Smooth muscle cell (in vitro differentiated cells): ENCODE results near the gene MUC5AC. TPM values are rescaled to one million over a fixed set of nuclear protein-coding genes. Genes with fewer than 3 reads are reported as not detected.

Source experiments
- DNase-seq: peaks from one replicate; lab custom pipeline; 2025; ENCODE audit not compliant: unreplicated experiment; lab: John Stamatoyannopoulos, UW
- H2AFZ ChIP-seq: fragments of 200-600 bp; sonication (generic); 2 replicates; pipeline ENCODE4 v1.6.0; 2016; ENCODE audit warnings: antibody characterized with exemption, low read depth, mild to moderate bottlenecking
- H3F3A ChIP-seq: fragments of 200-600 bp; sonication (generic); 2 replicates; pipeline ENCODE4 v1.6.0; 2017; ENCODE audit warnings: antibody characterized with exemption, low read depth
- H3K27ac ChIP-seq: fragments of 200-600 bp; sonication (generic); 2 replicates; pipeline ENCODE4 v1.5.1; 2016; ENCODE audit warnings: low read depth, mild to moderate bottlenecking
- H3K27me3 ChIP-seq: fragments of 200-600 bp; sonication (generic); 2 replicates; pipeline ENCODE4 v1.6.1; 2016; ENCODE audit warnings: low read depth, mild to moderate bottlenecking
- H3K36me3 ChIP-seq: fragments of 200-600 bp; sonication (generic); 2 replicates; pipeline ENCODE4 v1.5.1; 2016; ENCODE audit warnings: low read depth
- H3K4me1 ChIP-seq: fragments of 200-600 bp; sonication (generic); 2 replicates; pipeline ENCODE4 v1.5.1; 2016; ENCODE audit warnings: low read depth
- H3K4me2 ChIP-seq: fragments of 200-600 bp; sonication (generic); 2 replicates; pipeline ENCODE4 v1.6.0; 2016; ENCODE audit warnings: mild to moderate bottlenecking
- H3K4me3 ChIP-seq: fragments of 200-600 bp; sonication (generic); 2 replicates; pipeline ENCODE4 v1.5.1; 2016; ENCODE audit warnings: mild to moderate bottlenecking
- H3K79me2 ChIP-seq: fragments of 200-600 bp; sonication (generic); 2 replicates; pipeline ENCODE4 v1.6.0; 2016; ENCODE audit warnings: low read depth, mild to moderate bottlenecking
- H3K9ac ChIP-seq: fragments of 200-600 bp; sonication (generic); 2 replicates; pipeline ENCODE4 v1.6.0; 2016; ENCODE audit warnings: low read depth
- H3K9me3 ChIP-seq: fragments of 200-600 bp; sonication (generic); replicated peaks from 2 replicates; pipeline ENCODE4 v1.5.1; 2016; ENCODE audit warnings: low read depth
- H4K20me1 ChIP-seq: fragments of 200-600 bp; sonication (generic); 2 replicates; pipeline ENCODE4 v1.6.0; 2016; ENCODE audit warnings: low read depth
- WGBS: methylation state at CpG from one replicate; pipeline ENCODE4 v1.1.7; 2016; ENCODE audit warnings: low lambda C conversion rate; 5-methylcytosine and 5-hydroxymethylcytosine counted together
- polyA plus RNA-seq: library from polyadenylated mRNA; unstranded; fragments of >200 nt; fragmentation: Nextera tagmentation; extraction: Ambion mirVana; gene quantifications from 2 replicates; pipeline ENCODE4 v1.2.1, GENCODE V29; 2016
- total RNA-seq: library from RNA; depleted of rRNA; stranded (reverse); fragments of >200 nt; gene quantifications from 2 replicates; pipeline ENCODE4 v1.2.3, GENCODE V29; 2014
- TF ChIP-seq, protein P1 (sequence below): fragments of 200-600 bp; sonication (generic); IDR thresholded peaks from 2 replicates; pipeline ENCODE4 v1.5.1; 2017; ENCODE audit warnings: borderline replicate concordance, mild to moderate bottlenecking, antibody characterized with exemption; ENCODE audit not compliant: insufficient read depth, poor library complexity, severe bottlenecking

MUC5AC gene
- total and polyA plus RNA-seq, 2 experiments from 2014 or later, result not detected

DNA sequence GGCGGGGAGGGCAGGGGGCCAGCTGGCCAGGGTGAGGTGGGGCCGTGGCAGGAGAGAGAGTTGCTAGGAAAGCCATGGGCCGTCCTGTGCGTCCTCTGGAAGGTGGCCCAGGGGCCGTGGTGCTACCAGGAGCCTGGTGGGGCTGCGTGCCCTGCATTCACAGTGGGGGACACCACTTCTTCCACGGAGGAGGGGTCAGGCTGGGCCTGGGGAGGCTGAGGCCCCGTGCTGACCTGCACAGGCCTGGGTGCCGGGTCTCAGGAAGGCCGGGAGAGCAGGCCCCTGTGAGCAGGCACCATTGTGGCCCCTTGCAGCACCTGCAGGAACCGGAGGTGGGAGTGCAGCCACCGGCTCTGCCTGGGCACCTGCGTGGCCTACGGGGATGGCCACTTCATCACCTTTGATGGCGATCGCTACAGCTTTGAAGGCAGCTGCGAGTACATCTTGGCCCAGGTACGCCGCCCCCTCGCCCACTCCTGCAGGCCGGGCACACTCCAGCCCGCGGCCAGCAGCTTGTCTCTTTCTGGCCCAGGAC lies 77.1 kb downstream of the MUC5AC start:
- Histone ChIP-seq H3K27me3 (no peaks in the 10 kb centered on the region), H3K4me3 (no peak overlapping the region), H3K4me1 (no peaks in the 10 kb centered on the region), H3K9me3 (no peaks in the 10 kb centered on the region), H3K9ac (no peak overlapping the region), H3K4me2 (no peak overlapping the region), H3K27ac (no peak overlapping the region), H3F3A (no peaks in the 10 kb centered on the region), H3K36me3 (no peaks in the 10 kb centered on the region), H3K79me2 (no peaks in the 10 kb centered on the region), H2AFZ (no peak overlapping the region), H4K20me1 (no peaks in the 10 kb centered on the region)
- TF ChIP-seq, protein P1, sequence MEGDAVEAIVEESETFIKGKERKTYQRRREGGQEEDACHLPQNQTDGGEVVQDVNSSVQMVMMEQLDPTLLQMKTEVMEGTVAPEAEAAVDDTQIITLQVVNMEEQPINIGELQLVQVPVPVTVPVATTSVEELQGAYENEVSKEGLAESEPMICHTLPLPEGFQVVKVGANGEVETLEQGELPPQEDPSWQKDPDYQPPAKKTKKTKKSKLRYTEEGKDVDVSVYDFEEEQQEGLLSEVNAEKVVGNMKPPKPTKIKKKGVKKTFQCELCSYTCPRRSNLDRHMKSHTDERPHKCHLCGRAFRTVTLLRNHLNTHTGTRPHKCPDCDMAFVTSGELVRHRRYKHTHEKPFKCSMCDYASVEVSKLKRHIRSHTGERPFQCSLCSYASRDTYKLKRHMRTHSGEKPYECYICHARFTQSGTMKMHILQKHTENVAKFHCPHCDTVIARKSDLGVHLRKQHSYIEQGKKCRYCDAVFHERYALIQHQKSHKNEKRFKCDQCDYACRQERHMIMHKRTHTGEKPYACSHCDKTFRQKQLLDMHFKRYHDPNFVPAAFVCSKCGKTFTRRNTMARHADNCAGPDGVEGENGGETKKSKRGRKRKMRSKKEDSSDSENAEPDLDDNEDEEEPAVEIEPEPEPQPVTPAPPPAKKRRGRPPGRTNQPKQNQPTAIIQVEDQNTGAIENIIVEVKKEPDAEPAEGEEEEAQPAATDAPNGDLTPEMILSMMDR, result no peak
- no peak for DNase-seq
- whole genome bisulfite sequencing, result 94% methylated on average over 20 of the region's 23 CpGs

DNA sequence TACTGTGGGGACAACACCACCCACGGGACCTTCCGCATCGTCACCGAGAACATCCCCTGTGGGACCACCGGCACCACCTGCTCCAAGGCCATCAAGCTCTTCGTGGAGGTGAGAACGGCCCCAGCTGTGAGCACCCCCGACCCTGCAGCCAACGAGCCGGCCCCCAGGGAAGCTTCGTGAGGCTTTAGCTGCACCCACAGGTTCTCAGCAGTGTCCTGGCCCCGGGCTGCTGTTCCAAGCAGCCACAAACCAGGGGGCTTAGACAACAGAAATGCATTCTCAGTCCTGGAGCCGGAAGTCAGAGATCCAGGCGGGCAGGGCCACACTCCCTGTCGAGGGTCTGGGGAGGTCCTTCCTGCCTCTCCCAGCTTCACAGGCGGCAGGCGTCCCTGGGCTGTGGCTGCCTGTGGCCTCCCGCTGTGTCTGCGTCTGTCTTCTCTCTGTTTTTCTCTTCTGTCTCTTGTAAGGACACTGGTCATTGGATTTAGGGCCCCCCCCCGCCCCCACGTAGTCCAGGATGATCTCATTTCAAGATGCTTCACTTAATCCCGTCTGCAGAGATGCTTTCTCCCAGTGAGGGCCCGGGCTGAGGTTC lies 77.7 kb downstream of the MUC5AC start:
- TF ChIP-seq, protein P1, result no peak
- Histone ChIP-seq H3K27me3 (no peaks in the 10 kb centered on the region), H3K9me3 (no peaks in the 10 kb centered on the region), H3K4me2 (no peak overlapping the region), H3F3A (no peaks in the 10 kb centered on the region), H3K4me3 (no peak overlapping the region), H4K20me1 (no peaks in the 10 kb centered on the region), H3K9ac (no peak overlapping the region), H3K36me3 (no peaks in the 10 kb centered on the region), H3K27ac (no peak overlapping the region), H3K79me2 (no peaks in the 10 kb centered on the region), H3K4me1 (no peaks in the 10 kb centered on the region), H2AFZ (no peak overlapping the region)
- DNase-seq, result no peak
- WGBS, result 68% methylated on average over 23 of the region's 23 CpGs

DNA sequence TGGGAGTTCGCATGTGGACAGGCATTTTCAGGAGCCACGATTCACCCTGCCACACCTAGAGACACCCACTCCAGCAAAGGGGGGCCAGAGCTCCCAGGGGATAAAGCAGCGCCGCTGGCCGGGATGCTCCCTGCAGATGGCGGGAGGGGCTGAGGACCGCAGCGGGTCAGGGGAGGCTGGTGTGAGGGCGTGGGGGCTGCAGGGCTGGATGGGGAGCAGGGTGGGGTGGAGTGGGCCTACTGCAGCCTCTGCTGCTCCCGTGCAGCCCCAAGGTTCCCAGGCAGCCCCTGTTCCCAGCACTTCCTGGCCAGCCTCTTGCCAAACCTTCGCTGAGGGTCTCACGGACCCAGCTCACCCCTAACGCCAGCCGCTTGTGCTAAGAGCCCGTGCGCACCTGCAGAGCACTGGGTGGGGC lies 78.2 kb downstream of the MUC5AC start:
- no peaks in the 10 kb centered on the region for H3K9me3 ChIP-seq

More for the DNA sequence above, 78.2 kb downstream of the MUC5AC start:
- H4K20me1 ChIP-seq, result no peaks in the 10 kb centered on the region
- no peaks in the 10 kb centered on the region for H3K27me3 ChIP-seq
- no peak overlapping the region for H3K4me3 ChIP-seq
- no peaks in the 10 kb centered on the region for H3K4me1 ChIP-seq
- H3K27ac ChIP-seq, result no peak overlapping the region
- H3K4me2 ChIP-seq, result no peak overlapping the region
- H3K9ac ChIP-seq, result no peak overlapping the region
- TF ChIP-seq, protein P1, result no peak
- H3F3A ChIP-seq, result no peaks in the 10 kb centered on the region
- H3K36me3 ChIP-seq, result no peaks in the 10 kb centered on the region
- no peaks in the 10 kb centered on the region for H3K79me2 ChIP-seq
- no peak overlapping the region for H2AFZ ChIP-seq
- WGBS, result 81% methylated on average over 16 of the region's 16 CpGs
- DNase-seq, result no peak
